Stimulated activated CD4-positive, alpha-beta T cell treated with anti-CD3 and anti-CD28 coated beads, Interleukin-15, amount 100 ng/mL, for 24 hours (primary cell): Measurements from ENCODE around the gene RILPL2.
"Not testable (repeated sequence)": the region's sequence is repeated elsewhere in the genome, so short reads cannot be mapped to it uniquely, and the experiment has no call there.

Experiments
- DNase-seq: peaks from one replicate; pipeline ENCODE4 v3.0.0-alpha.2; 2020

RILPL2 gene

GRCh38 chr12:123449249-123449733 lies 12.8 kb upstream of the RILPL2 start:
- no peak for DNase-seq

DNA sequence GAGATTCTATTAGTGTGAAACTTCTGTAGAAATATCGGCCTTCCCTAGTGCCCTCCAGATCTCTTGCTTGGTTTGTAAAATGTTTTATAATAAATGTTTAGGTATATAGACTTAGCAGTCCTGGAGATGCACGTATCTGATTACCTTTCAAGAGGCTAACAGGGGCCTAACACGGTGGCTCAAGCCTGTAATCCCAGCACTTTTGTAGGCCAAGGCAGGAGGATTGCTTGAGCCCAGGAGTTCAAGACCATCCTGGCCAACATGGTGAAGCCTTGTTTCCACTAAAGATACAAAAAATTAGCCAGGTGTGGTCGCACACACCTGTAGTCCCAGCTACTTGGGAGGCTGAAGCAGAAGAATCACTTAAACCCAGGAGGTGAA lies 9.8 kb upstream of the RILPL2 start:
- DNase-seq = no peak

DNA sequence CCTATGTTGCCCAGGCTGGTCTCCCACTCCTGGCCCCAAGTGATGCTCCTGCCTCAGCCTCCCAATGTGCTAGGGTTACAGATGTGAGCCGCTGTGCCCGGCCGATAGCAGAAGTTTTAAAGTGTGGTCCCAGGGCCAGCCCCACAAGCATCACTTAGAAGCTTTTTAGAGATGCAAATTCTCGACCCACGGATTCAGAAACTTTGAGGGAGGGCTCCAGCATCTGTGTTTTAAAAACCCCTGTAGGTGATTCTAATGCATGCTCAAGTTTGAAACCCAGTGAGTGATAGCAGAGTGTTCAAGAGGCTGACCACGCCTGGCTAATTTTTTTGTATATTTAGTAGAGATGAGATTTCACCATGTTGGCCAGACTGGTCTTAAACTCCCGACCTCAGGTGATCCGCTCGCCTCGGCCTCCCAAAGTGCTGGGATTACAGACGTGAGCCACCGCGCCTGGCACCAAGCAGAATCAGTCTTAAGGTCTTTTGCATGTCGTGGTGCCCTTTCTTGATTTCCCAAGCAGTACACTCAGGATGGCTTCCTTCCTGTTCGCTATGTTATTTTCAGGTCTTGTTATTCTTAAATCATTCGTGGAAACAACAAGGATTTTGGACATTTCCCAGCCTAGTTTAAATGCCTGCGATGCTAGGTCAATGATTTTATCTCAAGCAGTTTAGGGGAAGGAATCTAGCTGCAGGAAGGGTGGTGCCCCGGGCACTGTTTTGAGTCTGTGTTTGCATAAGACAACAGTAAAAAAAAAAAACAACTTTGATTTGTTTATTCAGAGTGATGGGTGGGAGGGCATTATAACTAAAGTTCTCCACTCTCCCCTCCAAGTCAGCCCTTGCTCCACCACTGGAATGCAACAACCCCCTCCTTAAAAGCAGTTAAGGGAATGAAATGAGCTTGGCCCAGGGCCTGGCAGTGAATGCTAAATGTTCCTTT lies 9.2 kb upstream of the RILPL2 start:
- DNase-seq = no peak

- DNase-seq = no peak
Measured at GRCh38 chr12:123444092-123445026, 7.9 kb upstream of the RILPL2 start.

DNA sequence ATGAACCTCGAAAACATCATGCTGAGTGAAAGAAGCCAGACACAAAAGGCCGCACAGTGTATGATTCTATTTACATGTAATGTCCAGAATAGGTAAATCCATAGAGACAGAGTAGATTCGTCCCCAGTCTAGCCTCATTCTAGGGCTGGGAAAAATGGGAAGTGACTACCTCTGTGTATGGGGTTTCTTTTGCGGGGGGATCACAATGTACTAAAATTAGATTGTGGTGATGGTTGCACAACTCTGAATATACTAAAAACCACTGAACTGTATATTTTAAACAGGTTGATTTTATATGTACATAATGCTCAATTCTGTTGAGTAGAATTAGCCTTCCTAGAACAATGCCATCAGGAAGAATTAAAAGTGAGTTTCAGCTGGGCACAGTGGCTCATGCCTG lies 6.3 kb upstream of the RILPL2 start:
- DNase-seq = no peak

GRCh38 chr12:123441523-123442164 lies 5.2 kb upstream of the RILPL2 start:
- DNase-seq = no peak

DNA sequence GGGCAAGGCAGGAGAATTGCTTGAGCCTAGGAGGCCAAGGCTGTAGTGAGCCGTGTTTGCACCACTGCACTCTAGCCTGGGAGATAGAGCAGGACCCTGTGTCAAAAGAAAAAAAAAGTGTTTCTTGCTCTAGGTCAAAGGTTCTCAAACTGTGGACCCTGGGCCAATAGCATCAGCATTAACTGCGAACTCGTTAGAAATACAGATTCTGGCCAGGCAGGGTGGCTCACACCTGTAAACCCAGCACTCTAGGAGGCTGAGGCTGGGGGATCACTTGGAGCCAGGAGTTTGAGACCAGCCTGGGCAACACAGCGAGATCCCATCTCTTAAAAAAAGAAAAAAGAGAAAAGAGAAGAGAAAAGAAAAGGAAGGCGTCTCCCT lies 858 bp downstream of the RILPL2 start:
- DNase-seq = no peak

- DNase-seq = no peak
Measured at GRCh38 chr12:123433615-123434014, 2.9 kb downstream of the RILPL2 start.

DNA sequence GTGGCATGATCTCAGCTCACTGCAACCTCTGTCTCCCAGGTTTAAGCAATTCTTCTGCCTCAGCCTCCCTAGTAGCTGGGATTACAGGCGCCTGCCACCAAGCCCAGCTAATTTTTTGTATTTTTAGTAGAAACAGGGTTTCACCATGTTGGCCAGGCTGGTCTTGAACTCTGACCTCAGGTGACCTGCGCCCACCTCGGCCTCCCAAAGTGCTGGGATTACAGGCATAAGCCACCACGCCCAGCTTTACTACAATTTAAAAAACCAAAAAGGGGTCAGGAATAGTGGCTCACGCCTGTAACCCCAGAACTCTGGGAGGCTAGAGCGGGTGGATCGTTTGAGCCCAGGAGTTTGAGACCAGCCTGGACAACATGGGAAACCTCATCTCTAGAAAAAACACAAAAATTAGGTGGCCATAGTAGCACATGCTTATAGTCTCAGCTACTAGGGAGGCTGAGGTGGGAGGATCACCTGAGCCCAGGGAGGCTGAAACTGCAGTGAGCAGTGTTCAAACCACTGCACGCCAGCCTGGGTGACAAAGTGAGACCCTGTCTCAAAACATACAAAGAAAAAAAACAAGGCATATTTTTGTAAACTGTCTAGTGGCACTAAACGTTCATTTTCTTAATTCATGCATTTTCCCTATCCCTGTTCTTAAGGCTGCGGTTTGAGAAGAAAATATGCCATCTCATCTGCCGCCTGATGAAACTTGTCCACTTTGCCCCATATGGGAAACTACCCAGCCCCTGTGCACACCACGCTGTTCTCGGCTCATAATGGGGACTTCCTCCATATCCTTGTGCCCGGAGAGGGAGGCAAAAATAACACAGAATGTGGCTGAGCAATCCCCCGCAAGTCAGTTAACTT lies 4.3 kb downstream of the RILPL2 start:
- DNase-seq = peak; percentile 51

DNA sequence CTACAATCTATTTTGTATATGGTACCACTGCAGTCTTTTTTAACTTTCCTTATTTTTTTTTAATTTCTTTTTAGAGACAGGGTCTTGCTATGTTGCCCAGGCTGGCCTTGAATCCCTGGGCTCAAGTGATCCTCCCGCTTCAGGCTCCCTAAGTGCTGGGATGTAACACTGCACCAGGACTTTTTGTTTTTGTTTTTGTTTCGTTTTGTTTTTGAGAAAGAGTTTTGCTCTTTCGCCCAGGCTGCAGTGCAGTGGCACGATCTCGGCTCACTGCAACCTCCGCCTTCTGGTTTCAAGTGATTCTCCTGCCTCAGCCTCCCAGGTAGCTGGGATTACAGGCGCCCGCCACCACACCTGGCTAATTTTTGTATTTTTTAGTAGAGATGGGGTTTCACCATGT lies 7.4 kb downstream of the RILPL2 start:
- DNase-seq = not testable (repeated sequence)

DNA sequence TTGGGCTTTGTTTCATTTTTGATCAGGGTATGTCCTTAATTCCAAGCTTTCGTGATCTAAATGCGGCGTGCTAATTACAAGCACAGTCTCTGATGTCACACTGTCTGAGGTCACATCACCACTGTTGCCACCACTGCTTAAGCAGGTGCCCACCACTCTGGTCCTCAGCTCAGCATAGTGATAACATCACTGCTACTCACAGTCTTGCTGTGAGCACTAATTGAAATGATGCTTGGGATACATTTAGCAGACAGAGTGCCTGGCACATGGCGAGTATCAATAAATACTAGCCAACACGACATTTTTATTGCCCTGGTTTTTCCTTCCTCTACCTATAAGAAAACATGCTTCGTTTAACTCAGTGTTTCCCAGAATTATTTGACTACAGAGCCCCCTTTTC lies 7.9 kb downstream of the RILPL2 start:
- DNase-seq = no peak

GRCh38 chr12:123427036-123427769 lies 9.3 kb downstream of the RILPL2 start:
- peak; percentile 35 for DNase-seq

DNA sequence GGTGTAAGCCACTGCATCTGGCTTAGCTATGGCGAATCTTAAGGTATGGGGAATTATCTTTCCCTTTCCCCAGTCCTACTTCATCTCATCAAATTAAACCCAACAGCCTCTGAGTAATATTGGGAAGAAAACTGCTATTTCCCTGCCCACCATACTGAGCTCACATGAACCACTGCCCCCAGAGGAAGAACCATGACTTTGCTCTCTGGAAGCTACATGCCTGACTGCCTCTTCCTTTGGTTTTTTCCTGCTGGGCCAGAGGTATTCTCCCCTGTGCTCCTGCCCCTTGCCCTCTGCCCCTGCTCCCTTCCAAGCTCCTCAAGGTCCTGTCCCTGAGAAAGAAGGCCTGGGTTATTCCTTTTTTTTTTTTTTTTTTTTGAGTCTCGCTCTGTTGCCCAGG lies 15.2 kb downstream of the RILPL2 start:
- DNase-seq = no peak

- no peak for DNase-seq
Measured at GRCh38 chr12:123410041-123410412, 26.5 kb downstream of the RILPL2 start.

- not testable (repeated sequence) for DNase-seq
Measured at GRCh38 chr12:123409284-123410040, 27.0 kb downstream of the RILPL2 start.

- not testable (repeated sequence) for DNase-seq
Measured at GRCh38 chr12:123408619-123409018, 27.9 kb downstream of the RILPL2 start.

DNA sequence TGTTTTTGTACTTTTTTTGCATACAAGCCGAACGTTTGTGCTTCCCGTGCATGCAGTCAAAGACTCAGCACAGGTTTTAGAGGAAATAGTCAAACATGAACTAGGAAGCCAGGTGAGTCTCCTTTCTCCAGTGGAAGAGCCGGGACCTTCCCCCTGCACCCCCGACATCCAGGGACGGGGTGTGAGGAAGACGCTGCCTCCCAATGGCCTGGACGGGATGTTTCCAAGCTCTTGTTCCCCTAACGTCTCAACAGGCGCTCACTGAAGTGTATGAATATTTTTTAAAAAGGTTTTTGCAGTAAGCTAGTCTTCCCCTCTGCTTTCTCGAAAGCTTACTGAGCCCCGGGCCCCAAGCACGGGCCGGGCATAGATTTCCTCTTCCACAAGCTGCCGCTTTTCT lies 28.6 kb downstream of the RILPL2 start:
- not testable (repeated sequence) for DNase-seq

DNA sequence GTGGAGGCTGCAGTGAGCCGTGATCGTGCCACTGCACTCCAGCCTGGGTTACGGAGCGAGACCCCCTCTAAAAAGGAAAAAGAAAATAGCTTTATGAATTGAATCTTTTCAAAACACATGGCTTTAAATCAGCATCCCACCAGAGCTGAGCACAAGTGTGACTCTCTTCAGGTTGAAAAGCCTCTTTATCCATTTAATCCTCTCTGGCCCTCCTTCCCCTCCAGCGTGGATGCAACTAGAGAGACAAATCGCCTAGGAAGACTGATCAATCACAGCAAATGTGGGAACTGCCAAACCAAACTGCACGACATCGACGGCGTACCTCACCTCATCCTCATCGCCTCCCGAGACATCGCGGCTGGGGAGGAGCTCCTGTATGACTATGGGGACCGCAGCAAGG lies 29.2 kb downstream of the RILPL2 start:
- not testable (repeated sequence) for DNase-seq

DNA sequence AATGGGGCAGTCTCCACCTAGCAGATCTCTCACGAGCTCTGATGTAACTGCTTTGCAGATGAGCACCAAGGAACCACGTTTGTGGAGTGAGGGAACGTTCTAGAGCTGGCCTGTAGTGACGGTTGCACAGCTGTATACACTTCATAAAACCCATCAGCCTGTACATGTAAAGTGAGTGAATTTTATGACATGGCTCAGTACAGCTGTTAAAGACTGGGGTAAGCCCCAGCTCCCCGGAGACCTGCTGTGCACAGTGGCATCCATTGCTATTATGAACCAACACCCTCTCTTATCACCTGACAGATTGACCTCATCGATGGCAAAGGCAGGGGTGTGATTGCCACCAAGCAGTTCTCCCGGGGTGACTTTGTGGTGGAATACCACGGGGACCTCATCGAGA lies 31.9 kb downstream of the RILPL2 start:
- no peak for DNase-seq
